Activated naive CD4-positive, alpha-beta T cell treated with anti-CD3 and anti-CD28 coated beads, Interleukin-2, amount 10 ng/mL, durations not matched to agents 5 hours and 36 hours (primary cell): ENCODE results near the gene CAMK1G. TPM values are rescaled to one million over a fixed set of nuclear protein-coding genes. Genes with fewer than 3 reads are reported as not detected.

Experiments
- microRNA-seq: library from miRNA; unstranded; fragments of <30 nt; microRNA quantifications from one replicate; pipeline ENCODE4 v1.2.0, GENCODE V29; 2022; ENCODE audit warnings: borderline microRNAs expressed, borderline replicate concordance
- total RNA-seq, 2 experiments: library from RNA; stranded (reverse); gene quantifications; one replicate each; pipeline ENCODE4 v1.2.3, GENCODE V29; 2021

Gene CAMK1G
- total RNA-seq: not detected

DNA sequence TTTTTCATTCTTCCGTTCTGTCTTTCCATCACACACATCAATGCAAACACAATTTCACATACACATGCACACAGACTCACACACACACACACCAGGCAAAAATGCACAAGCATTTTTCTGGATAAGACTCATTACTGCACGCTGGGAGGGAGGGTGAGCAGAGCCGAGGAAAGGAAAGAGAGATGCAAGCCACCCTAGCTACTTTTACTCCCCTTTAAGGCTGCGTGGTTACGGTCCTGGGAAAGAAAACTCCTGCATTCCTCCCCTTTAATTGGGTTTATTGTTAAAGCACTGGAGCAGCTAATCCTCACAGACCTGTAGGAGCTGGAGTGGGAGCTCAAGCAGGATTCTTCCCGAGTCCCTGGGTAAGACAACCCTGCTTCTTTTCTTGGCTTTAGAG is at the start of gene CAMK1G:
TSS of gene CAMK1G (plus strand) at position 307 of the 400 bp plus-strand sequence. CDS start 11,270 bp downstream, outside the sequence.

DNA sequence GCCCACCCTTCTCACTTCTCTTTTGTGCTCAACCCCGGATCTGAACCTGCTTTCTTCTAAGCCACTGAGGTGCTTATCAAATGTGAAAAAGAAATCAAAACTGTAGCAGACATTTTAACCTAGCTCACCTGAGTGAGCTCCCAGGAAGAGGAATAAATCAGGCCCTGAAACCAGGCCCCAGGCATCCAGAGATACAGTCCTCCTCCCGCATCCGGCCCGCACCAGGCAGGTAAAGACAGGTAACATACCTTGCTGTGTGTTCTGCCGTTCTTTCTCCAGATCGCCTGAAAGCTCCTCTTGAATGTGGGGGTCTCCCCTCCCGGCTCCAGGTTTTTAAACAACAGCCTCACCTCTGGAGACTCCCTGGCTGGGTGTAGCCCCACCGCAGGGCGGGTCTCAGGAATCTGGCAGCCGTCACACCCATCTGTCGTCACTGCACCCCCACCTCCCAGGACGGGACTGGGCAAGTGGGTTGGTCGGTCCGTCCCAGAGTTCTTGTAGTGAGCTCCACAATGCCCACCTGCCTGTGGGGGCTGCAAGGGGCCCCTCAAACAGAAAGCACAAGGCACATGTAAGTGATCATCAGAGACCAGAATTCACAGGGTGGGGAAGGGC is 68.7 kb downstream of the CAMK1G start, which contains the start of gene LAMB3:
TSS of gene LAMB3 (minus strand) at position 305 of the 615 bp plus-strand sequence. CDS start 1,481 bp downstream, outside the sequence.

Small RNAs within 50 kb of the gene (microRNA-seq; reads per million reads assigned to microRNA genes)
- not detected for gene MIR4260

Other genes starting within 250 kb of the CAMK1G start
- under 1 TPM; 0.89 to 0.96 TPM for gene LAMB3, start 68.7 kb downstream of the CAMK1G start, total RNA-seq
- 1 to 10 TPM; 1.1 to 1.3 TPM for gene G0S2, start 91.7 kb downstream of the CAMK1G start, total RNA-seq
- 1 to 10 TPM; 1.2 to 1.6 TPM for gene HSD11B1, start 121.1 kb downstream of the CAMK1G start, total RNA-seq
- 100 to 1,000 TPM; 463 to 478 TPM for gene TRAF3IP3, start 172.3 kb downstream of the CAMK1G start, total RNA-seq
- gene C1orf74, start 200.8 kb downstream of the CAMK1G start, total RNA-seq: 1 to 10 TPM; 1.4 to 1.5 TPM
- under 1 TPM; 0.53 to 0.86 TPM for gene IRF6, start 222.4 kb downstream of the CAMK1G start, total RNA-seq
- gene UTP25, start 244.3 kb downstream of the CAMK1G start, total RNA-seq: 1 to 10 TPM; 7.4 to 7.7 TPM